Measurements from ENCODE around the gene TMEM178B. TPM values are rescaled to one million over a fixed set of nuclear protein-coding genes. Genes with fewer than 3 reads are reported as not detected.
"Not testable (repeated sequence)": the region's sequence is repeated elsewhere in the genome, so short reads cannot be mapped to it uniquely, and the experiment has no call there.

TMEM178B gene
- total RNA-seq, 1 donor from 2014 or later: 0.52 TPM

- no peaks in the 10 kb centered on the region for H3K36me3 ChIP-seq (ENCODE audit: control insufficient read depth in 3 of 3, insufficient read depth in 3 of 3, low read length in 3 of 3)
- no peaks in the 10 kb centered on the region for H3K9me3 ChIP-seq (ENCODE audit: control insufficient read depth in 3 of 3, low read length in 3 of 3)
- no peak overlapping the region for H3K4me3 ChIP-seq (ENCODE audit: low read length in 3 of 3)
- H3K9ac ChIP-seq (ENCODE audit: low read depth in 1 of 3, low read length in 3 of 3): no peak overlapping the region
- H3K4me1 ChIP-seq (ENCODE audit: control insufficient read depth in 3 of 3, insufficient read depth in 3 of 3, low read length in 3 of 3): peaks cover 0 to 7% (median 0%) of the 10 kb centered on the region in 3 donors
- no peak overlapping the region for H3K27ac ChIP-seq (ENCODE audit: low read depth, low read length)
- H3K27me3 ChIP-seq (ENCODE audit: control insufficient read depth in 3 of 3, insufficient read depth in 3 of 3, low read length in 3 of 3): no peaks in the 10 kb centered on the region
Measured at GRCh38 chr7:141375442-141375841, 301.6 kb downstream of the TMEM178B start.

- H3K36me3 ChIP-seq (ENCODE audit: control insufficient read depth in 3 of 3, insufficient read depth in 3 of 3, low read length in 3 of 3): no peaks in the 10 kb centered on the region
- H3K27me3 ChIP-seq (ENCODE audit: control insufficient read depth in 3 of 3, insufficient read depth in 3 of 3, low read length in 3 of 3): no peaks in the 10 kb centered on the region
- no peaks in the 10 kb centered on the region for H3K9me3 ChIP-seq (ENCODE audit: control insufficient read depth in 3 of 3, low read length in 3 of 3)
- peaks cover 0 to 4% (median 0%) of the 10 kb centered on the region in 3 donors for H3K4me1 ChIP-seq (ENCODE audit: control insufficient read depth in 3 of 3, insufficient read depth in 3 of 3, low read length in 3 of 3)
- H3K4me3 ChIP-seq (ENCODE audit: low read length in 3 of 3): no peak overlapping the region
- no peak overlapping the region for H3K9ac ChIP-seq (ENCODE audit: low read depth in 1 of 3, low read length in 3 of 3)
- H3K27ac ChIP-seq (ENCODE audit: low read depth, low read length): no peak overlapping the region
Measured at GRCh38 chr7:141377906-141378305, 304.0 kb downstream of the TMEM178B start.

DNA sequence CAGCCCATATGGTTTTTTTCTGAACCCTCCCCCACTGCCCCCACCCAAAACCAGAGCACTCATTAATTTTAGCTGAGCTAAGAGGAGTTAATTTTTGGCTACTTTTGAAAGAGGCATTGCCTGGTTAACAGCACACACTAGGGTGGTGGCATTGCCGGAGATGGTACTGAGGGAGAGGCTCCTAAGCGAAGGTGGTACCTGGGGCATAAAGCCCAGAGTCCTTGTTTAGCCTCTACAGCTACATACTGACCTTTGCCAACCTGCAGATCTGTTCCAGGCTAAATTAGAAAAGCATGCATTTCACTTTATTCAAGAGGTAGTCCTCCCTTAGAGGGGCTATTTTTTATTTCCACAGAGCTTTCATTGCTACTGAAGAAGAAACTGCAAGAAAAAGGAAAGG lies 304.5 kb downstream of the TMEM178B start:
- no peaks in the 10 kb centered on the region for H3K9me3 ChIP-seq (ENCODE audit: control insufficient read depth in 3 of 3, low read length in 3 of 3)
- no peak overlapping the region for H3K9ac ChIP-seq (ENCODE audit: low read depth in 1 of 3, low read length in 3 of 3)
- H3K4me1 ChIP-seq (ENCODE audit: control insufficient read depth in 3 of 3, insufficient read depth in 3 of 3, low read length in 3 of 3): peaks cover 0 to 4% (median 0%) of the 10 kb centered on the region in 3 donors
- no peak overlapping the region for H3K4me3 ChIP-seq (ENCODE audit: low read length in 3 of 3)
- no peaks in the 10 kb centered on the region for H3K27me3 ChIP-seq (ENCODE audit: control insufficient read depth in 3 of 3, insufficient read depth in 3 of 3, low read length in 3 of 3)
- H3K27ac ChIP-seq (ENCODE audit: low read depth, low read length): no peak overlapping the region
- no peaks in the 10 kb centered on the region for H3K36me3 ChIP-seq (ENCODE audit: control insufficient read depth in 3 of 3, insufficient read depth in 3 of 3, low read length in 3 of 3)

DNA sequence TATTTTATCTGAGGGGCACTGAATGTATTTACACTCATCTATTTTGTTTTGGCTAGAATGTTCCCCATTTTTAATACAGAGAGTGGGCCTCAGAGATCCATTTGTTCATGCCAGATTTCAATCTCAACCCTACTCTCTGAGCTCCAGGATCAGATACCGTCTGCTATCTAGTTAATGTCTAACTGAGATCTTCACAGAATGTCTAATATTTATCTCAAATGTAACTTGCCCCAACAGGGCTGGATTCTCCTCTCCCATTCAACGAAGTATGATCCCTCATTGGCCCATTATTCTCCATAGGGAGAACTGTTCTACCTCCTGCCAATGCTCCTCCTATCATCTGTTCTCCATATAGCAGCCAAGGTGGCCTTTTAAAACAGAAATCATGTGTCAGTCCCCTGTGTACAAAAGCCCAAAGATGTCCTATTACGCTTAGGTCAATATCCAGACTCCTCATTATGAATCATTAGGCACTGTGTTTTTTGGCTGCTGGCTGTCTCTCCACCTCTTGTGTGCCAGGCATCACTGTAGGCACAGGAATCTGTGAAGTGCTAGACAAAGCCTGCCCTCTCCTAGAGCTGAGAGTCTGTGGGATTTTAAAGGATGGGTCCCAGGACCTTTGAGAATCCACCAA lies 308.0 kb downstream of the TMEM178B start:
- Histone ChIP-seq H3K4me1 (ENCODE audit: control insufficient read depth in 3 of 3, insufficient read depth in 3 of 3, low read length in 3 of 3) (peaks cover 0 to 4% (median 0%) of the 10 kb centered on the region in 3 donors), H3K36me3 (ENCODE audit: control insufficient read depth in 3 of 3, insufficient read depth in 3 of 3, low read length in 3 of 3) (no peaks in the 10 kb centered on the region), H3K9ac (ENCODE audit: low read depth in 1 of 3, low read length in 3 of 3) (no peak overlapping the region), H3K9me3 (ENCODE audit: control insufficient read depth in 3 of 3, low read length in 3 of 3) (no peaks in the 10 kb centered on the region), H3K4me3 (ENCODE audit: low read length in 3 of 3) (no peak overlapping the region), H3K27me3 (ENCODE audit: control insufficient read depth in 3 of 3, insufficient read depth in 3 of 3, low read length in 3 of 3) (no peaks in the 10 kb centered on the region), H3K27ac (ENCODE audit: low read depth, low read length) (no peak overlapping the region)

- H3K9me3 ChIP-seq (ENCODE audit: control insufficient read depth in 3 of 3, low read length in 3 of 3); H3K27me3 ChIP-seq (ENCODE audit: control insufficient read depth in 3 of 3, insufficient read depth in 3 of 3, low read length in 3 of 3); H3K27ac ChIP-seq (ENCODE audit: low read depth, low read length); H3K4me1 ChIP-seq (ENCODE audit: control insufficient read depth in 3 of 3, insufficient read depth in 3 of 3, low read length in 3 of 3); H3K36me3 ChIP-seq (ENCODE audit: control insufficient read depth in 3 of 3, insufficient read depth in 3 of 3, low read length in 3 of 3); H3K4me3 ChIP-seq (ENCODE audit: low read length in 3 of 3); H3K9ac ChIP-seq (ENCODE audit: low read depth in 1 of 3, low read length in 3 of 3): not testable (repeated sequence)
Measured at GRCh38 chr7:141383356-141383755, 309.5 kb downstream of the TMEM178B start.

- Histone ChIP-seq H3K36me3 (ENCODE audit: control insufficient read depth in 3 of 3, insufficient read depth in 3 of 3, low read length in 3 of 3) (no peaks in the 10 kb centered on the region), H3K27ac (ENCODE audit: low read depth, low read length) (no peak overlapping the region), H3K27me3 (ENCODE audit: control insufficient read depth in 3 of 3, insufficient read depth in 3 of 3, low read length in 3 of 3) (no peaks in the 10 kb centered on the region), H3K9ac (ENCODE audit: low read depth in 1 of 3, low read length in 3 of 3) (no peak overlapping the region), H3K9me3 (ENCODE audit: control insufficient read depth in 3 of 3, low read length in 3 of 3) (no peaks in the 10 kb centered on the region), H3K4me1 (ENCODE audit: control insufficient read depth in 3 of 3, insufficient read depth in 3 of 3, low read length in 3 of 3) (no peaks in the 10 kb centered on the region), H3K4me3 (ENCODE audit: low read length in 3 of 3) (no peak overlapping the region)
Measured at GRCh38 chr7:141386881-141387280, 313.0 kb downstream of the TMEM178B start.

DNA sequence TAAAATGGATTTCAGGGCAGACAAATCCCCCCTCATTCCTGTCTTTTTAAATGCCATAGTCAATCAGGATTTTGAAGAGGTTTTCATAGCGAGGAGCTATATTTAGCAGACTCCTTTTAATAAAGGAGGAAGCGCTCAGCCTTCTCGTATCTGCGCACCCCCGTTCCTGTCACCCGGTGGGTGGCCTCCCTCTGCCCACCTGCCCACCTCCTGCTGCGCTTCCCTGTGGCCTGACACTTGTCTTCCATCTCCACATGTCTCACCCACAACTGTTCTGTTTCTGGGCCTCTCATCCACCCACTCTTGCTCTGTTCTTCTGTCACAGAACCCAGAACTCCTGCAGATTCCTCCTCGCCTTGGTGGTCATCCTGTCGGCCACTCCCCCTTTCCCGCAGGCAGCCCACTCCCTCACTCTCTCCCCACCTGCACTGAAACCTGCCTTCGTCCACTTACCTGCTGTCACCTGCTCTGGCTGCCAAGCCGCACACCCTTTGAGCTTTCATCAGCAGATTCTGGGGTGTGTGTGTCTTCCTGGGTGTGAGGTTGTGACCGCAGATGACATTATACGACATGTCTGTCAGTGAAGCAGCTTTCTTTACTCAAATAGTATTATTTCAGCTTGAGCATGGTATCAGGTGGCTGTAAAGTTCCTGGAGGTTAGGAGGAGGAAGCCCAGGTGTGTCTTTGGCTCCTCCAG lies 313.8 kb downstream of the TMEM178B start:
- Histone ChIP-seq H3K9me3 (ENCODE audit: control insufficient read depth in 3 of 3, low read length in 3 of 3) (no peaks in the 10 kb centered on the region), H3K4me1 (ENCODE audit: control insufficient read depth in 3 of 3, insufficient read depth in 3 of 3, low read length in 3 of 3) (no peaks in the 10 kb centered on the region), H3K27ac (ENCODE audit: low read depth, low read length) (no peak overlapping the region)

GRCh38 chr7:141389140-141389796 lies 315.4 kb downstream of the TMEM178B start:
- Histone ChIP-seq H3K27me3 (ENCODE audit: control insufficient read depth in 3 of 3, insufficient read depth in 3 of 3, low read length in 3 of 3) (no peaks in the 10 kb centered on the region), H3K27ac (ENCODE audit: low read depth, low read length) (no peak overlapping the region), H3K4me1 (ENCODE audit: control insufficient read depth in 3 of 3, insufficient read depth in 3 of 3, low read length in 3 of 3) (no peaks in the 10 kb centered on the region), H3K4me3 (ENCODE audit: low read length in 3 of 3) (no peak overlapping the region), H3K9ac (ENCODE audit: low read depth in 1 of 3, low read length in 3 of 3) (no peak overlapping the region), H3K36me3 (ENCODE audit: control insufficient read depth in 3 of 3, insufficient read depth in 3 of 3, low read length in 3 of 3) (no peaks in the 10 kb centered on the region), H3K9me3 (ENCODE audit: control insufficient read depth in 3 of 3, low read length in 3 of 3) (no peaks in the 10 kb centered on the region)

More for the DNA sequence above, 313.8 kb downstream of the TMEM178B start:
- no peaks in the 10 kb centered on the region for H3K36me3 ChIP-seq (ENCODE audit: control insufficient read depth in 3 of 3, insufficient read depth in 3 of 3, low read length in 3 of 3)
- no peaks in the 10 kb centered on the region for H3K27me3 ChIP-seq (ENCODE audit: control insufficient read depth in 3 of 3, insufficient read depth in 3 of 3, low read length in 3 of 3)
- no peak overlapping the region for H3K9ac ChIP-seq (ENCODE audit: low read depth in 1 of 3, low read length in 3 of 3)
- H3K4me3 ChIP-seq (ENCODE audit: low read length in 3 of 3): no peak overlapping the region

DNA sequence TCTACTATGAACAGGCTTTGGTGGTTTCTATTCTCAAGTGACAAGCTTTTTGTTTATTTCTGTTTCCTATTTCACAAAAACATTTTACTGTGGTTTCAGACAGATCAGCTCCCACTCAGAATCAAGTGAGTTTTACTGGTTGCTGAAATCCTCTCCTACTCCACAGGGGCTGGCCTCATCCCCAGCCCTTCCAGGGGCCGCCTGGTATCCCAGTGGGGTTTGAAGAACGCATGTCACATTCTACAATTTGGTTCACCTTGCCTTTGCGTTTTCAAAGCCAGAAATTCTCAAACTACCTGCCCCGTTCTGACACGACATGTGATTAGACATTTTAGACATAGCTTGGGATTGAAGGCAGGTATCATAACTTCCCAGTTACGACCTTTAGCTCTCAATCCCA lies 316.5 kb downstream of the TMEM178B start:
- Histone ChIP-seq H3K9me3 (ENCODE audit: control insufficient read depth in 3 of 3, low read length in 3 of 3) (no peaks in the 10 kb centered on the region), H3K27ac (ENCODE audit: low read depth, low read length) (no peak overlapping the region), H3K4me1 (ENCODE audit: control insufficient read depth in 3 of 3, insufficient read depth in 3 of 3, low read length in 3 of 3) (no peaks in the 10 kb centered on the region), H3K9ac (ENCODE audit: low read depth in 1 of 3, low read length in 3 of 3) (no peak overlapping the region), H3K36me3 (ENCODE audit: control insufficient read depth in 3 of 3, insufficient read depth in 3 of 3, low read length in 3 of 3) (no peaks in the 10 kb centered on the region), H3K27me3 (ENCODE audit: control insufficient read depth in 3 of 3, insufficient read depth in 3 of 3, low read length in 3 of 3) (no peaks in the 10 kb centered on the region), H3K4me3 (ENCODE audit: low read length in 3 of 3) (no peak overlapping the region)

DNA sequence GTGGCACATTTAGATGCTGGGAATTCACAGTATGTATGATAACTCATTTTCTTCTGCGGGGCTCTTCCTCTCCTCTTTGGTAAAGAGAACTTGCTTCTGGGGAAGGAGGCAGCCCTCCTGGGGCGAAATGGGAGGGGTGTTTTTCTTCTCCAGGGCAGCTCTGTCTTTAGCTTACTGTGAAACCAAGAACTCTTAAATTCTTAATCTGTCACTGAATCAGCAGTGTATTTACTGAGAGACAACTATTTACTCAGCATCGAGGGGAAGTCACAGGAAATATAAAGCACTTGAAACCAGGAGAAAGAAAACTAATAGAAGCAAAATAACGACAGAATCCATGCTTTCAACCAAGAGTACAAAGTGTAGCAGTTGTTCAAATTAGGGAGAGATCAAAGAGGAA lies 319.2 kb downstream of the TMEM178B start:
- H3K27ac ChIP-seq (ENCODE audit: low read depth, low read length): no peak overlapping the region
- H3K4me1 ChIP-seq (ENCODE audit: control insufficient read depth in 3 of 3, insufficient read depth in 3 of 3, low read length in 3 of 3): peaks cover 0 to 9% (median 6%) of the 10 kb centered on the region in 3 donors
- H3K9ac ChIP-seq (ENCODE audit: low read depth in 1 of 3, low read length in 3 of 3): no peak overlapping the region
- no peaks in the 10 kb centered on the region for H3K27me3 ChIP-seq (ENCODE audit: control insufficient read depth in 3 of 3, insufficient read depth in 3 of 3, low read length in 3 of 3)
- H3K9me3 ChIP-seq (ENCODE audit: control insufficient read depth in 3 of 3, low read length in 3 of 3): no peaks in the 10 kb centered on the region
- H3K4me3 ChIP-seq (ENCODE audit: low read length in 3 of 3): no peak overlapping the region
- no peaks in the 10 kb centered on the region for H3K36me3 ChIP-seq (ENCODE audit: control insufficient read depth in 3 of 3, insufficient read depth in 3 of 3, low read length in 3 of 3)
